A172 (cell line): Measurements from ENCODE around the gene BRPF3. TPM values are rescaled to one million over a fixed set of nuclear protein-coding genes. Genes with fewer than 3 reads are reported as not detected.
A peak's percentile ranks its signal among the peaks of the same experiment; 100 is the strongest.
"Not testable (repeated sequence)": the region's sequence is repeated elsewhere in the genome, so short reads cannot be mapped to it uniquely, and the experiment has no call there.

Experiments
- DNase-seq: peaks from one replicate; pipeline ENCODE4 v3.0.0-alpha.2; 2015; ENCODE audit warnings: low spot score
- total RNA-seq: library from RNA; depleted of rRNA; stranded (reverse); fragments of >200 nt; shearing (Covaris generic); gene quantifications from 2 replicates; pipeline ENCODE4 v1.2.3, GENCODE V29; 2014

BRPF3 gene
- total RNA-seq, 1 experiment from 2014 or later: 11.1 TPM

- no peak for DNase-seq
Observed at GRCh38 chr6:36200154-36200891, 3.8 kb downstream of the BRPF3 start.

GRCh38 chr6:36200998-36201596 is 4.6 kb downstream of the BRPF3 start:
- no peak for DNase-seq

- no peak for DNase-seq
Observed at GRCh38 chr6:36201612-36202011, 5.1 kb downstream of the BRPF3 start.

- DNase-seq: no peak
Observed at GRCh38 chr6:36202101-36202500, 5.6 kb downstream of the BRPF3 start.

GRCh38 chr6:36204068-36204753 is 7.7 kb downstream of the BRPF3 start:
- DNase-seq: no peak

GRCh38 chr6:36207155-36207554 is 10.6 kb downstream of the BRPF3 start:
- DNase-seq: no peak

GRCh38 chr6:36209606-36210005 is 13.1 kb downstream of the BRPF3 start:
- no peak for DNase-seq

- DNase-seq: no peak
Observed at GRCh38 chr6:36210182-36210581, 13.6 kb downstream of the BRPF3 start.

- no peak for DNase-seq
Observed at GRCh38 chr6:36210886-36211595, 14.5 kb downstream of the BRPF3 start.

GRCh38 chr6:36216559-36216958 is 20.0 kb downstream of the BRPF3 start:
- peak; percentile 18 for DNase-seq

- no peak for DNase-seq
Observed at GRCh38 chr6:36217188-36217587, 20.6 kb downstream of the BRPF3 start.

- DNase-seq: no peak
Observed at GRCh38 chr6:36217946-36218345, 21.4 kb downstream of the BRPF3 start.

- DNase-seq: not testable (repeated sequence)
Observed at GRCh38 chr6:36218516-36218915, 22.0 kb downstream of the BRPF3 start.

- DNase-seq: no peak
Observed at GRCh38 chr6:36219081-36219480, 22.5 kb downstream of the BRPF3 start.

GRCh38 chr6:36220226-36220625 is 23.7 kb downstream of the BRPF3 start:
- DNase-seq: no peak

- DNase-seq: no peak
Observed at GRCh38 chr6:36221674-36222073, 25.1 kb downstream of the BRPF3 start.

- no peak for DNase-seq
Observed at GRCh38 chr6:36222924-36223323, 26.4 kb downstream of the BRPF3 start.

GRCh38 chr6:36223706-36224105 is 27.2 kb downstream of the BRPF3 start:
- no peak for DNase-seq

GRCh38 chr6:36224918-36225461 is 28.4 kb downstream of the BRPF3 start:
- no peak for DNase-seq

- no peak for DNase-seq
Observed at GRCh38 chr6:36226438-36227047, 30.0 kb downstream of the BRPF3 start.

GRCh38 chr6:36227379-36228228 is 31.1 kb downstream of the BRPF3 start:
- no peak for DNase-seq
